ENCODE data around the gene FERMT3. TPM values are rescaled to one million over a fixed set of nuclear protein-coding genes. Genes with fewer than 3 reads are reported as not detected.

The FERMT3 gene
- total and polyA plus RNA-seq, 2 of the 13 experiments (the other 11 are each of a cell fraction or from before 2014, with no cell fraction given) = 0.29 TPM; not detected in 1

GRCh38 chr11:64247729-64248531, 41.4 kb downstream of the FERMT3 start (continued):
- TF ChIP-seq, protein P1, sequence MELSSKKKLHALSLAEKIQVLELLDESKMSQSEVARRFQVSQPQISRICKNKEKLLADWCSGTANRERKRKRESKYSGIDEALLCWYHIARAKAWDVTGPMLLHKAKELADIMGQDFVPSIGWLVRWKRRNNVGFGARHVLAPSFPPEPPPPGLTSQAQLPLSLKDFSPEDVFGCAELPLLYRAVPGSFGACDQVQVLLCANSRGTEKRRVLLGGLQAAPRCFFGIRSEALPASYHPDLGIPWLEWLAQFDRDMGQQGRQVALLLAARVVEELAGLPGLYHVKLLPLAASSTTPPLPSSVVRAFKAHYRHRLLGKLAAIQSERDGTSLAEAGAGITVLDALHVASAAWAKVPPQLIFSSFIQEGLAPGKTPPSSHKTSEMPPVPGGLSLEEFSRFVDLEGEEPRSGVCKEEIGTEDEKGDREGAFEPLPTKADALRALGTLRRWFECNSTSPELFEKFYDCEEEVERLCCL (CRISPR knock-in tag; IDR thresholded peaks at IDR 0.05; ENCODE audit: borderline replicate concordance) = 0 out of 2 replicates have a peak, but pooled peaks have one; percentile 30
- TF ChIP-seq CSRNP1 (CRISPR knock-in tag; IDR thresholded peaks at IDR 0.05) = no peak; the same call in 1 of the 2 replicates
- TF ChIP-seq ZNF605 (CRISPR knock-in tag; IDR thresholded peaks at IDR 0.05) = 0 out of 2 replicates have a peak, but pooled peaks have one; percentile 26
- TF ChIP-seq NRL (CRISPR knock-in tag; IDR thresholded peaks at IDR 0.05; ENCODE audit: borderline replicate concordance) = no peak

DNA sequence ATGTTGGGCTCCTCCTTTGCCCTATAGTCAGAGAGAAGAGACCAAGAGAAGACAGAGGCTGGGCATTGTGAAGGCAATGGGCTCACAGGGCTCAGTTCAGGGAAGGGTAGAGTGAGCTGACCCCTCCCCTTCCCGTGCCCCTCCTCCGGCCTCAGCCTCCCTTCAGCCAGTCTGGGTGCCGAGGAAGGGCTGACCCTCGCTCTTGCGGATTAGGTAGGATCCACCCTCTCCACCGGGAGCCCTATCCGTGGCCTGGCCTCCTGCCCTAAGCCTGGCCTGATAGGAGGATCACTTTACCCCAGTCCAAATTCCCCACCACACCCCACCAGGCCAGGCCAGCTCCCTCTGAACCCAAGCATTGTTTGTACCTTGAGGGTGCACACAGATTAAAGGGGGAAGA, 42.1 kb downstream of the FERMT3 start:
- Histone ChIP-seq H3K27me3 (ENCODE audit: control insufficient read depth in 1 of 2, insufficient read depth in 2 of 2, low read length in 2 of 2) (no peaks in the 10 kb centered on the region; a peak in 1 of 5 replicates), H3K4me1 (ENCODE audit: insufficient read depth, low read length) (peaks cover 66% of the 10 kb centered on the region), H3K4me3 (replicated peaks in 1 of 3; ENCODE audit: insufficient read depth in 1 of 3, low read depth in 2 of 3, low read length in 3 of 3) (peak overlapping the region; percentile 13 to 89 (median 84); a peak in 3 of 6 replicates), H3K27ac (ENCODE audit: extremely low read length, insufficient read depth, low read length) (no peak overlapping the region), H3K4me2 (ENCODE audit: low read depth, low read length) (peak overlapping the region; percentile 100), H3K79me2 (ENCODE audit: insufficient read depth, low read length) (peaks cover 20% of the 10 kb centered on the region), H3K9me3 (ENCODE audit: low read length) (no peaks in the 10 kb centered on the region), H2AFZ (ENCODE audit: low read length) (no peak overlapping the region), H3K9ac (ENCODE audit: insufficient read depth, low read depth, low read length) (peak overlapping the region; percentile 81), H4K20me1 (ENCODE audit: insufficient read depth, low read length) (no peaks in the 10 kb centered on the region), H3K36me3 (replicated peaks in 1 of 2; ENCODE audit: control insufficient read depth in 1 of 2, insufficient read depth in 2 of 2, low read length in 2 of 2) (peaks cover 0 to 7% of the 10 kb centered on the region in 2 experiments; a peak in 2 of 5 replicates)
- POLR2A ChIA-PET = interaction anchor here (1.4 to 8.3 kb wide), 2 partner anchors 21 to 69 kb away, joined by 3 to 113 read pairs; partner anchors contain the start of genes PRDX5 and TRMT112
- in situ Hi-C loops (cut with HindIII; ENCODE audit: extremely low pct_ligation_motif_present, low pct_unique_long_range_greater_than_20kb) (no loop called here), intact Hi-C loops (cut with micrococcal nuclease; ENCODE audit: unreplicated experiment) (loop anchor here (5.0 kb wide), 1 partner anchor 54 kb away; the partner anchor contains the start of gene CATSPERZ)
- 0% methylated on average over 1 of the region's 7 CpGs for WGBS (ENCODE audit: low lambda C conversion rate)
- FAIRE-seq = no peak
- CTCF ChIA-PET (ENCODE audit: low intra/inter-chr PET ratio, low total read pairs) = no interaction called here
- no peak for DNase-seq (ENCODE audit: low spot score)
- no peak for ATAC-seq
- no peak for TF ChIP-seq FOXP1 (IDR thresholded peaks at IDR 0.05)
- TF ChIP-seq FOXP1 (CRISPR knock-in tag; IDR thresholded peaks at IDR 0.05) = no peak
- TF ChIP-seq ZNF770 (CRISPR knock-in tag; IDR thresholded peaks at IDR 0.05) = 0 out of 2 replicates have a peak, but pooled peaks have one; percentile 17
- peak; percentile 12; the same call in 1 of the 2 replicates for TF ChIP-seq NR2F6 (IDR thresholded peaks at IDR 0.05)
- TF ChIP-seq NR2F6 (CRISPR knock-in tag; IDR thresholded peaks at IDR 0.05) = no peak
- TF ChIP-seq ZNF629 (CRISPR knock-in tag; conservative IDR thresholded peaks at IDR 0.05) = peak; percentile 80
- no peak for TF ChIP-seq SALL1 (CRISPR knock-in tag; IDR thresholded peaks at IDR 0.05)
- TF ChIP-seq ZNF598 (CRISPR knock-in tag; IDR thresholded peaks at IDR 0.05; ENCODE audit: borderline replicate concordance) = 0 out of 2 replicates have a peak, but pooled peaks have one; percentile 46
- no peak for TF ChIP-seq REL (CRISPR knock-in tag; conservative IDR thresholded peaks at IDR 0.05)
- TF ChIP-seq ZNF788 (CRISPR knock-in tag; IDR thresholded peaks at IDR 0.05; ENCODE audit: borderline replicate concordance) = peak; percentile 40; the same call in 1 of the 2 replicates
- no TSS peak for BruUV-seq (replicated peaks)
